SK-N-SH (cell line): ENCODE results near the gene KRT6A. TPM values are rescaled to one million over a fixed set of nuclear protein-coding genes. Genes with fewer than 3 reads are reported as not detected.

ENCODE experiments used
- CTCF ChIA-PET: fragments of 300-600, 350-600 bp; formaldehyde crosslinking; extraction: SDS; loops from one replicate; lab custom pipeline; 2021; lab: Yijun Ruan, JAX
- POLR2A ChIA-PET: fragments of 350-600 bp; sonication (Branson Sonifier 250); formaldehyde crosslinking; extraction: SDS; loops from one replicate; lab custom pipeline; 2020; ENCODE audit warnings: antibody characterized with exemption, inconsistent platforms; lab: Yijun Ruan, JAX
- DNase-seq: peaks from one replicate; pipeline ENCODE4 v3.0.0; 2012
- H2AFZ ChIP-seq: fragments of 200-600 bp; sonication (generic); 2 replicates; pipeline ENCODE4 v1.8.1; 2016; ENCODE audit warnings: antibody characterized with exemption, mild to moderate bottlenecking, low read depth
- H3F3A ChIP-seq: fragments of 200-600 bp; sonication (generic); replicated peaks from 2 replicates; pipeline ENCODE3; 2016; ENCODE audit warnings: antibody characterized with exemption, mild to moderate bottlenecking; ENCODE audit not compliant: insufficient read depth
- H3K27ac ChIP-seq, 2 experiments: fragments of 200-500 bp in 1 of 2; fragments of 200-600 bp in 1 of 2; sonication (Bioruptor generic) in 1 of 2; sonication (generic), shearing (Covaris generic) in 1 of 2; 2 replicates each; pipeline versions ENCODE4 v1.5.1 to v1.6.1; 2014 to 2016; ENCODE audit warnings: low read depth in 2 of 2, inconsistent platforms in 1 of 2, low read length in 1 of 2, mild to moderate bottlenecking in 1 of 2, mixed read lengths in 1 of 2
- H3K27me3 ChIP-seq: fragments of 200-600 bp; sonication (generic), shearing (Covaris generic); 2 replicates; pipeline ENCODE4 v1.6.1; 2016; ENCODE audit warnings: mixed run types; ENCODE audit not compliant: insufficient read depth
- H3K36me3 ChIP-seq, 2 experiments: fragments of 200-500 bp in 1 of 2; fragments of 200-600 bp in 1 of 2; sonication (Bioruptor generic) in 1 of 2; sonication (generic) in 1 of 2; replicated peaks in 1 of 2; 2 replicates each; pipeline versions ENCODE3 to v1.5.1; 2014 to 2016; ENCODE audit warnings: low read length in 1 of 2, mild to moderate bottlenecking in 1 of 2; ENCODE audit not compliant: insufficient read depth in 2 of 2, control insufficient read depth in 1 of 2
- H3K4me1 ChIP-seq, 2 experiments: fragments of 200-500 bp in 1 of 2; fragments of 200-600 bp in 1 of 2; sonication (Bioruptor generic) in 1 of 2; sonication (generic), shearing (Covaris generic) in 1 of 2; 2 replicates each; pipeline versions ENCODE4 v1.5.1 to v1.6.1; 2014 to 2016; ENCODE audit warnings: low read depth in 1 of 2, low read length in 1 of 2, mixed run types in 1 of 2; ENCODE audit not compliant: insufficient read depth in 2 of 2, control insufficient read depth in 1 of 2
- H3K4me2 ChIP-seq: fragments of 200-600 bp; sonication (generic), shearing (Covaris generic); 2 replicates; pipeline ENCODE4 v1.6.1; 2017; ENCODE audit warnings: mixed run types
- H3K4me3 ChIP-seq, 2 experiments: fragments of 200-500 bp in 1 of 2; fragments of 200-600 bp in 1 of 2; sonication (Bioruptor generic) in 1 of 2; sonication (generic), shearing (Covaris generic) in 1 of 2; 2 replicates each; pipeline versions ENCODE4 v1.5.1 to v1.8.1; 2014 to 2016; ENCODE audit warnings: low read depth in 2 of 2, inconsistent platforms in 1 of 2, low read length in 1 of 2, mild to moderate bottlenecking in 1 of 2, mixed read lengths in 1 of 2, moderate library complexity in 1 of 2
- H3K79me2 ChIP-seq: fragments of 200-600 bp; sonication (generic); 2 replicates; pipeline ENCODE4 v1.8.1; 2017; ENCODE audit warnings: mild to moderate bottlenecking; ENCODE audit not compliant: insufficient read depth
- H3K9ac ChIP-seq: fragments of 200-600 bp; sonication (generic); 2 replicates; pipeline ENCODE4 v1.6.1; 2017; ENCODE audit warnings: mixed run types
- H3K9me2 ChIP-seq: fragments of 200-600 bp; sonication (generic); 2 replicates; pipeline ENCODE4 v1.6.1; 2017; ENCODE audit warnings: mixed run types
- H3K9me3 ChIP-seq: fragments of 200-600 bp; sonication (generic); 2 replicates; pipeline ENCODE4 v1.6.1; 2017; ENCODE audit warnings: mixed run types, mild to moderate bottlenecking, moderate library complexity
- H4K20me1 ChIP-seq: fragments of 200-600 bp; sonication (generic); 2 replicates; pipeline ENCODE4 v1.6.1; 2017; ENCODE audit warnings: mild to moderate bottlenecking, mixed run types; ENCODE audit not compliant: insufficient read depth
- CHD2 ChIP-seq: fragments of 150-350 bp; IDR thresholded peaks from 2 replicates; pipeline ENCODE4 v1.6.1; 2018; ENCODE audit warnings: low read length; ENCODE audit not compliant: partially characterized antibody
- EZH2phosphoT487 ChIP-seq: fragments of 200-600 bp; sonication (generic); IDR thresholded peaks from 2 replicates; pipeline ENCODE4 v1.6.1; 2017; ENCODE audit warnings: low read depth, mixed run types, mild to moderate bottlenecking, antibody characterized with exemption, moderate library complexity, borderline replicate concordance
- FOSL2 ChIP-seq: IDR thresholded peaks from 2 replicates; pipeline ENCODE4 v1.4.0; 2012; ENCODE audit warnings: low read depth, mild to moderate bottlenecking, moderate library complexity, borderline replicate concordance
- GATA2 ChIP-seq: sonication (generic); formaldehyde crosslinking; IDR thresholded peaks from 2 replicates; pipeline ENCODE4 v1.5.0; 2020; ENCODE audit warnings: mild to moderate bottlenecking, missing genetic modification reagents
- POLR2AphosphoS5 ChIP-seq: IDR thresholded peaks from 2 replicates; pipeline ENCODE4 v1.6.1; 2012; ENCODE audit warnings: low read depth, low read length
- SIN3A ChIP-seq: IDR thresholded peaks from 2 replicates; pipeline ENCODE4 v1.6.1; 2012; ENCODE audit warnings: low read depth, mild to moderate bottlenecking, low read length, moderate library complexity, borderline replicate concordance
- SMC3 ChIP-seq: IDR thresholded peaks from 2 replicates; pipeline ENCODE4 v1.6.1; 2012; ENCODE audit warnings: low read depth, low read length, improper control_type of control experiment
- TEAD4 ChIP-seq: IDR thresholded peaks from 2 replicates; pipeline ENCODE4 v1.4.0; 2012; ENCODE audit warnings: mild to moderate bottlenecking, borderline replicate concordance; ENCODE audit not compliant: insufficient read depth
- WGBS: methylation state at CpG from one replicate; pipeline ENCODE4 v1.1.6; 2017; ENCODE audit warnings: low lambda C conversion rate; 5-methylcytosine and 5-hydroxymethylcytosine counted together
- polyA plus RNA-seq, 3 experiments: library from polyadenylated mRNA; depleted of rRNA; stranded (reverse); fragments of >200 nt; gene quantifications; 2 replicates each; pipeline ENCODE4 v1.2.3, GENCODE V29; 2012
- TF ChIP-seq, protein P1 (sequence below): IDR thresholded peaks from 2 replicates; pipeline ENCODE4 v1.4.0; 2012; ENCODE audit warnings: low read depth, borderline replicate concordance
- TF ChIP-seq, protein P2 (sequence below): fragments of 200-600 bp; sonication (generic); IDR thresholded peaks from 2 replicates; pipeline ENCODE4 v1.6.1; 2017; ENCODE audit warnings: antibody characterized with exemption, mild to moderate bottlenecking, moderate library complexity
- TF ChIP-seq, protein P3 (sequence below): IDR thresholded peaks from 2 replicates; pipeline ENCODE4; 2012
- TF ChIP-seq, protein P4 (sequence below): IDR thresholded peaks from 2 replicates; pipeline ENCODE4 v1.4.0; 2012; ENCODE audit warnings: low read depth, borderline replicate concordance

KRT6A gene
- polyA plus RNA-seq, 1 of the 3 experiments (the other 2 are of a cell fraction), result not detected

DNA sequence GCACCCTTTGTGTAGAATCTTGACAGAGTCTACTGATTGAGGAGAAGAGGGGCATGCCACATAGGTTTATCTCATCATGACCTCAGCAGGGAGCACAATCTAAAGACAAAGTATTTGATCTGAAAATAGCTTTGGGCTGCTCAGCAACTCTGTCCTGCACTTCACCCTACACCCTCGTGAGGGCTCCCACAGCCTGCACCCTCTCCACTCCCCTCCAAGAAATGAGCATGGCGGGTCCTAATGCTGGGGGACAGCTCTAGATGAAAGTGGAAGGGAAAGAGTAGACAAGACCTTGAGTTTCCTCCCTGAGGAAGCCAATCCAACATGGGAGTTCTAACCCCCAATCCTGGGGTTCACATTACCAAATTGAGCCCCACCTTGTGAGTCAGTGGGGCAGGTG is 37.8 kb upstream of the KRT6A start (continued):
- TF ChIP-seq, protein P1, sequence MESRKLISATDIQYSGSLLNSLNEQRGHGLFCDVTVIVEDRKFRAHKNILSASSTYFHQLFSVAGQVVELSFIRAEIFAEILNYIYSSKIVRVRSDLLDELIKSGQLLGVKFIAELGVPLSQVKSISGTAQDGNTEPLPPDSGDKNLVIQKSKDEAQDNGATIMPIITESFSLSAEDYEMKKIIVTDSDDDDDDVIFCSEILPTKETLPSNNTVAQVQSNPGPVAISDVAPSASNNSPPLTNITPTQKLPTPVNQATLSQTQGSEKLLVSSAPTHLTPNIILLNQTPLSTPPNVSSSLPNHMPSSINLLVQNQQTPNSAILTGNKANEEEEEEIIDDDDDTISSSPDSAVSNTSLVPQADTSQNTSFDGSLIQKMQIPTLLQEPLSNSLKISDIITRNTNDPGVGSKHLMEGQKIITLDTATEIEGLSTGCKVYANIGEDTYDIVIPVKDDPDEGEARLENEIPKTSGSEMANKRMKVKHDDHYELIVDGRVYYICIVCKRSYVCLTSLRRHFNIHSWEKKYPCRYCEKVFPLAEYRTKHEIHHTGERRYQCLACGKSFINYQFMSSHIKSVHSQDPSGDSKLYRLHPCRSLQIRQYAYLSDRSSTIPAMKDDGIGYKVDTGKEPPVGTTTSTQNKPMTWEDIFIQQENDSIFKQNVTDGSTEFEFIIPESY, result no peak
- TF ChIP-seq TEAD4, result no peak
- TF ChIP-seq GATA2 (CRISPR knock-in tag), result no peak
- no peak for TF ChIP-seq FOSL2
- TF ChIP-seq, protein P2, sequence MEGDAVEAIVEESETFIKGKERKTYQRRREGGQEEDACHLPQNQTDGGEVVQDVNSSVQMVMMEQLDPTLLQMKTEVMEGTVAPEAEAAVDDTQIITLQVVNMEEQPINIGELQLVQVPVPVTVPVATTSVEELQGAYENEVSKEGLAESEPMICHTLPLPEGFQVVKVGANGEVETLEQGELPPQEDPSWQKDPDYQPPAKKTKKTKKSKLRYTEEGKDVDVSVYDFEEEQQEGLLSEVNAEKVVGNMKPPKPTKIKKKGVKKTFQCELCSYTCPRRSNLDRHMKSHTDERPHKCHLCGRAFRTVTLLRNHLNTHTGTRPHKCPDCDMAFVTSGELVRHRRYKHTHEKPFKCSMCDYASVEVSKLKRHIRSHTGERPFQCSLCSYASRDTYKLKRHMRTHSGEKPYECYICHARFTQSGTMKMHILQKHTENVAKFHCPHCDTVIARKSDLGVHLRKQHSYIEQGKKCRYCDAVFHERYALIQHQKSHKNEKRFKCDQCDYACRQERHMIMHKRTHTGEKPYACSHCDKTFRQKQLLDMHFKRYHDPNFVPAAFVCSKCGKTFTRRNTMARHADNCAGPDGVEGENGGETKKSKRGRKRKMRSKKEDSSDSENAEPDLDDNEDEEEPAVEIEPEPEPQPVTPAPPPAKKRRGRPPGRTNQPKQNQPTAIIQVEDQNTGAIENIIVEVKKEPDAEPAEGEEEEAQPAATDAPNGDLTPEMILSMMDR, result no peak
- TF ChIP-seq, protein P3, sequence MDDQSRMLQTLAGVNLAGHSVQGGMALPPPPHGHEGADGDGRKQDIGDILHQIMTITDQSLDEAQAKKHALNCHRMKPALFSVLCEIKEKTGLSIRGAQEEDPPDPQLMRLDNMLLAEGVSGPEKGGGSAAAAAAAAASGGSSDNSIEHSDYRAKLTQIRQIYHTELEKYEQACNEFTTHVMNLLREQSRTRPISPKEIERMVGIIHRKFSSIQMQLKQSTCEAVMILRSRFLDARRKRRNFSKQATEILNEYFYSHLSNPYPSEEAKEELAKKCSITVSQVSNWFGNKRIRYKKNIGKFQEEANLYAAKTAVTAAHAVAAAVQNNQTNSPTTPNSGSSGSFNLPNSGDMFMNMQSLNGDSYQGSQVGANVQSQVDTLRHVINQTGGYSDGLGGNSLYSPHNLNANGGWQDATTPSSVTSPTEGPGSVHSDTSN, result no peak
- TF ChIP-seq CHD2, result no peak

GRCh38 chr12:52530366-52530765 is 37.3 kb upstream of the KRT6A start:
- no peaks in the 10 kb centered on the region for H3K4me1 ChIP-seq
- H3K79me2 ChIP-seq, result no peaks in the 10 kb centered on the region
- H3F3A ChIP-seq, result no peaks in the 10 kb centered on the region
- 13% methylated on average over 2 of the region's 2 CpGs for WGBS
- H3K9me3 ChIP-seq, result no peaks in the 10 kb centered on the region
- ChIA-PET CTCF (interaction anchor here (1.3 kb wide), 1 partner anchor 14 kb away, joined by 3 read pairs; no protein-coding TSS in a partner anchor), POLR2A (no interaction called here)
- H3K27ac ChIP-seq, result no peak overlapping the region
- H4K20me1 ChIP-seq, result no peaks in the 10 kb centered on the region
- no peaks in the 10 kb centered on the region for H3K9me2 ChIP-seq
- H3K4me3 ChIP-seq, result no peak overlapping the region
- no peak overlapping the region for H2AFZ ChIP-seq
- no peak overlapping the region for H3K4me2 ChIP-seq
- H3K36me3 ChIP-seq, result no peaks in the 10 kb centered on the region
- no peak overlapping the region for H3K9ac ChIP-seq
- H3K27me3 ChIP-seq, result peaks cover 27% of the 10 kb centered on the region; the same call in 1 of the 2 replicates
- DNase-seq, result no peak
- no peak for TF ChIP-seq POLR2AphosphoS5
- TF ChIP-seq, protein P4, sequence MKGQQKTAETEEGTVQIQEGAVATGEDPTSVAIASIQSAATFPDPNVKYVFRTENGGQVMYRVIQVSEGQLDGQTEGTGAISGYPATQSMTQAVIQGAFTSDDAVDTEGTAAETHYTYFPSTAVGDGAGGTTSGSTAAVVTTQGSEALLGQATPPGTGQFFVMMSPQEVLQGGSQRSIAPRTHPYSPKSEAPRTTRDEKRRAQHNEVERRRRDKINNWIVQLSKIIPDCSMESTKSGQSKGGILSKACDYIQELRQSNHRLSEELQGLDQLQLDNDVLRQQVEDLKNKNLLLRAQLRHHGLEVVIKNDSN, result no peak
- TF ChIP-seq SIN3A, result no peak
- TF ChIP-seq, protein P2, result no peak
- TF ChIP-seq, protein P3, result no peak
- TF ChIP-seq SMC3, result no peak
- TF ChIP-seq CHD2, result no peak
- TF ChIP-seq EZH2phosphoT487, result no peak
